HepG2 (cell line): ENCODE measurements around the gene SP6. TPM values are rescaled to one million over a fixed set of nuclear protein-coding genes. Genes with fewer than 3 reads are reported as not detected.

Experiments
- CBFB ChIP-seq: sonication (generic); formaldehyde crosslinking; IDR thresholded peaks from 2 replicates; pipeline ENCODE4 v1.4.0; 2020; ENCODE audit warnings: missing genetic modification reagents
- CTCF ChIP-seq: sonication (generic); formaldehyde crosslinking; IDR thresholded peaks from 2 replicates; pipeline ENCODE4 v1.5.0; 2020; ENCODE audit warnings: mild to moderate bottlenecking, missing genetic modification reagents, moderate library complexity
- DZIP1 ChIP-seq: sonication (generic); formaldehyde crosslinking; IDR thresholded peaks from 2 replicates; pipeline ENCODE4 v1.5.0; 2020; ENCODE audit warnings: mild to moderate bottlenecking, missing genetic modification reagents
- FOXA3 ChIP-seq: IDR thresholded peaks from 2 replicates; pipeline ENCODE4 v1.6.1; 2016; ENCODE audit warnings: missing genetic modification reagents, missing compliant biosample characterization
- HDAC2 ChIP-seq: sonication (generic); formaldehyde crosslinking; IDR thresholded peaks from 2 replicates; pipeline ENCODE4 v1.4.0; 2020; ENCODE audit warnings: missing genetic modification reagents
- HNF4A ChIP-seq: sonication (generic); formaldehyde crosslinking; IDR thresholded peaks from 2 replicates; pipeline ENCODE4 v1.4.0; 2020; ENCODE audit warnings: missing genetic modification reagents
- HNRNPUL1 ChIP-seq: fragments of 200-400 bp; formaldehyde crosslinking; IDR thresholded peaks from 2 replicates; pipeline ENCODE4 v1.6.1; 2017; ENCODE audit warnings: low read depth, mild to moderate bottlenecking, low read length, moderate library complexity
- HOXA5 ChIP-seq: sonication (generic); formaldehyde crosslinking; IDR thresholded peaks from 2 replicates; pipeline ENCODE4 v1.4.0; 2020; ENCODE audit warnings: missing genetic modification reagents
- SP4 ChIP-seq: sonication (generic); formaldehyde crosslinking; IDR thresholded peaks from 2 replicates; pipeline ENCODE4 v1.8.1; 2023; ENCODE audit warnings: mild to moderate bottlenecking, missing genetic modification reagents
- THAP8 ChIP-seq: sonication (generic); formaldehyde crosslinking; IDR thresholded peaks from 2 replicates; pipeline ENCODE4 v1.5.1; 2020; ENCODE audit warnings: missing genetic modification reagents, mild to moderate bottlenecking, borderline replicate concordance
- USF2 ChIP-seq, 2 experiments: sonication (generic) in 1 of 2; formaldehyde crosslinking in 1 of 2; IDR thresholded peaks; 2 replicates each; pipeline versions ENCODE4 v1.5.1 to v1.6.1; 2011 to 2020; ENCODE audit warnings: borderline replicate concordance in 1 of 2, low read depth in 1 of 2, low read length in 1 of 2, mild to moderate bottlenecking in 1 of 2, missing genetic modification reagents in 1 of 2, moderate library complexity in 1 of 2
- ZFYVE20 ChIP-seq: sonication (generic); formaldehyde crosslinking; IDR thresholded peaks from 2 replicates; pipeline ENCODE4 v1.8.0; 2023; ENCODE audit warnings: low read depth, mild to moderate bottlenecking, moderate library complexity, missing genetic modification reagents, borderline replicate concordance
- ZNF136 ChIP-seq: sonication (generic); formaldehyde crosslinking; IDR thresholded peaks from 2 replicates; pipeline ENCODE4 v1.8.1; 2022; ENCODE audit warnings: low read depth, mild to moderate bottlenecking, moderate library complexity, missing genetic modification reagents
- ZNF24 ChIP-seq: fragments of 450-650 bp; IDR thresholded peaks from 2 replicates; pipeline ENCODE4 v1.6.1; 2017; ENCODE audit warnings: antibody characterized with exemption, mild to moderate bottlenecking
- ZNF3 ChIP-seq: IDR thresholded peaks from 2 replicates; pipeline ENCODE4 v1.7.0; 2017; ENCODE audit warnings: inconsistent platforms
- ZNF382 ChIP-seq: sonication (generic); formaldehyde crosslinking; IDR thresholded peaks from 2 replicates; pipeline ENCODE4 v1.5.0; 2020; ENCODE audit warnings: missing genetic modification reagents, mild to moderate bottlenecking, borderline replicate concordance
- ZNF503 ChIP-seq: sonication (generic); formaldehyde crosslinking; IDR thresholded peaks from 2 replicates; pipeline ENCODE4 v1.4.0; 2020; ENCODE audit warnings: missing genetic modification reagents
- polyA plus RNA-seq, 8 experiments: library from polyadenylated mRNA; depleted of rRNA in 3 of 8; stranded (reverse) in 7 of 8; unstranded in 1 of 8; fragments of >200 nt; fragmentation: Illumina TruSeq in 4 of 8; extraction: Trizol in 4 of 8; gene quantifications; 2 replicates each; pipeline versions ENCODE4 v1.2.1 to v1.2.3, GENCODE V29; 2011 to 2016; ENCODE audit warnings: low read depth in 4 of 8, missing spikeins in 1 of 8, mixed read lengths in 1 of 8; ENCODE audit not compliant: insufficient read depth in 1 of 8
- total RNA-seq, 5 experiments: library from RNA; depleted of rRNA; stranded (reverse); fragments of >200 nt; fragmentation: Illumina TruSeq; extraction: Trizol; gene quantifications; 2 replicates each; pipeline ENCODE4 v1.2.3, GENCODE V29; 2016; ENCODE audit warnings: low read depth in 1 of 5
- TF ChIP-seq, protein P1 (sequence below), 2 experiments: sonication (generic) in 1 of 2; formaldehyde crosslinking in 1 of 2; IDR thresholded peaks; 2 replicates each; pipeline versions ENCODE4 v1.4.0 to v1.6.1; 2018 to 2020; ENCODE audit warnings: missing genetic modification reagents in 2 of 2, borderline replicate concordance in 1 of 2, low read depth in 1 of 2, mild to moderate bottlenecking in 1 of 2, missing biosample characterization in 1 of 2

Gene SP6
- total and polyA plus RNA-seq, 2 of the 13 experiments (the other 11 are each of a cell fraction or from before 2014, with no cell fraction given), result 0.07 TPM

GRCh38 chr17:47844227-47844626, 6.7 kb downstream of the SP6 start (continued):
- no peak for TF ChIP-seq DZIP1 (CRISPR knock-in tag)
- no peak for TF ChIP-seq THAP8 (CRISPR knock-in tag)
- TF ChIP-seq CTCF, result 0 out of 2 replicates have a peak, but pooled peaks have one; percentile 2
- TF ChIP-seq ZNF3, result no peak
- peak; percentile 57 for TF ChIP-seq FOXA3 (CRISPR knock-in tag)
- TF ChIP-seq ZNF382, result no peak
- TF ChIP-seq, protein P1, sequence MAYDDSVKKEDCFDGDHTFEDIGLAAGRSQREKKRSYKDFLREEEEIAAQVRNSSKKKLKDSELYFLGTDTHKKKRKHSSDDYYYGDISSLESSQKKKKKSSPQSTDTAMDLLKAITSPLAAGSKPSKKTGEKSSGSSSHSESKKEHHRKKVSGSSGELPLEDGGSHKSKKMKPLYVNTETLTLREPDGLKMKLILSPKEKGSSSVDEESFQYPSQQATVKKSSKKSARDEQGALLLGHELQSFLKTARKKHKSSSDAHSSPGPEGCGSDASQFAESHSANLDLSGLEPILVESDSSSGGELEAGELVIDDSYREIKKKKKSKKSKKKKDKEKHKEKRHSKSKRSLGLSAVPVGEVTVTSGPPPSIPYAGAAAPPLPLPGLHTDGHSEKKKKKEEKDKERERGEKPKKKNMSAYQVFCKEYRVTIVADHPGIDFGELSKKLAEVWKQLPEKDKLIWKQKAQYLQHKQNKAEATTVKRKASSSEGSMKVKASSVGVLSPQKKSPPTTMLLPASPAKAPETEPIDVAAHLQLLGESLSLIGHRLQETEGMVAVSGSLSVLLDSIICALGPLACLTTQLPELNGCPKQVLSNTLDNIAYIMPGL (CRISPR knock-in tag; IDR thresholded peaks at IDR 0.05; ENCODE audit: borderline replicate concordance in 1 of 2, low read depth in 1 of 2), result no peak
- 0 out of 2 replicates have a peak, but pooled peaks have one; percentile 11 for TF ChIP-seq HNF4A (CRISPR knock-in tag)
- TF ChIP-seq ZNF136 (CRISPR knock-in tag), result no peak
- no peak for TF ChIP-seq ZNF24
- TF ChIP-seq USF2 (IDR thresholded peaks at IDR 0.05; ENCODE audit: low read depth, low read length), result no peak
- no peak for TF ChIP-seq USF2 (CRISPR knock-in tag; IDR thresholded peaks at IDR 0.05; ENCODE audit: borderline replicate concordance)
- no peak for TF ChIP-seq CBFB
- TF ChIP-seq ZFYVE20 (CRISPR knock-in tag), result no peak
- TF ChIP-seq HDAC2 (CRISPR knock-in tag), result no peak
- no peak for TF ChIP-seq HNRNPUL1
- no peak for TF ChIP-seq HOXA5 (CRISPR knock-in tag)
- no peak for TF ChIP-seq SP4 (CRISPR knock-in tag)
- TF ChIP-seq ZNF503 (CRISPR knock-in tag), result no peak
